Epithelial cell of proximal tubule (primary cell): ENCODE data around the gene BRIP1. TPM values are rescaled to one million over a fixed set of nuclear protein-coding genes. Genes with fewer than 3 reads are reported as not detected.
"Not testable (repeated sequence)": the region's sequence is repeated elsewhere in the genome, so short reads cannot be mapped to it uniquely, and the experiment has no call there.

Source experiments
- DNase-seq: peaks from one replicate; pipeline ENCODE4 v3.0.0-alpha.2; 2011; ENCODE audit warnings: low read depth
- H3K4me3 ChIP-seq: 2 replicates; pipeline ENCODE4 v1.5.1; 2011; ENCODE audit warnings: low read depth, mild to moderate bottlenecking, low read length
- CTCF ChIP-seq: conservative IDR thresholded peaks from 2 replicates; pipeline ENCODE4 v1.5.1; 2012; ENCODE audit warnings: low read depth, mild to moderate bottlenecking, low read length
- total RNA-seq: library from RNA; depleted of rRNA; stranded (reverse); fragments of >200 nt; gene quantifications from 2 replicates; pipeline ENCODE4 v1.2.3, GENCODE V29; 2015

BRIP1 gene
- total RNA-seq, 1 donor from 2014 or later, result 12.6 TPM

- DNase-seq, result no peak
- H3K4me3 ChIP-seq, result no peak overlapping the region
- TF ChIP-seq CTCF, result no peak
These were observed 88.0 kb downstream of the BRIP1 start for GRCh38 chr17:61775364-61775763.

DNA sequence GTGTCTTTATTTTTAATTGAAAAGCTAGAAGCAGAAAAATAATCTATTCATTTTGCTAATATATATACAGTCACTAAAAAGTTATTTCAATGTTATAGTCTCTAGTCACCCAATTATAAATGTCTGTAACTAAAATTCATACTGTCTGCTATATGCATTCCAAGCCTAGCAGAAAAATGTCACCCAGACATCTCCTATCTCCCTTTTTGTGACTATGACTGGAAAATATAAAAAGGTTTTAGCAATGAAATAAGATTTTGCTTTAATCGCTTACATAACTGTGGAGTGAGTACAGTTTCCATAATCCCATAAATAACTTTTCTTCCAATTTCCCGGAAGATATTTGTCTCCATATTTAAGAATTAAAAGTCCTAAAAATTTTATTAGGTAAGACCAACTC, 88.6 kb downstream of the BRIP1 start:
- DNase-seq, result no peak
- TF ChIP-seq CTCF, result no peak
- no peak overlapping the region for H3K4me3 ChIP-seq

GRCh38 chr17:61774087-61774486, 89.2 kb downstream of the BRIP1 start:
- H3K4me3 ChIP-seq, DNase-seq: not testable (repeated sequence)

GRCh38 chr17:61770752-61771533, 92.4 kb downstream of the BRIP1 start:
- no peak for DNase-seq
- no peak for TF ChIP-seq CTCF
- H3K4me3 ChIP-seq, result no peak overlapping the region

- no peak overlapping the region for H3K4me3 ChIP-seq
- no peak for TF ChIP-seq CTCF
- no peak for DNase-seq
These were observed 93.3 kb downstream of the BRIP1 start for GRCh38 chr17:61770043-61770442.

- H3K4me3 ChIP-seq, result no peak overlapping the region
- no peak for TF ChIP-seq CTCF
- DNase-seq, result no peak
These were observed 94.9 kb downstream of the BRIP1 start for GRCh38 chr17:61768405-61768804.

DNA sequence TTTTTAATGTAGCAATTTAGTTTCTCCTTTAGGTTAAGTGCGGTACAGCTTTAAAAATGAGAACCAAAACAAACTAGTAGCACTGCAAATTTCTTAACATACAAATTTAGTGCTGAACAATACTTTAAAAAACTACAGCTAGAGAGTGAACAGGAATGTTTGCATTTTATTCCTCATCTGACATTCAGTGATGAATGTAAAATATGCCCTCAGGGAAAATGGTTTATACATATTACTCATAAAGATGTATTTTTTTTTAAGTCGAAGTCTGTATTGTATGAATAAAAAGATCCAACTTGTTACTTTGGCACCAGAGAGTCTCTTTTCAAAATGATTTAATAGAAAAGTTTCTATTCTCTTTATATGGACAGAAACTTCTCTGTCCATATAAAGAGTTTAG, 96.8 kb downstream of the BRIP1 start:
- H3K4me3 ChIP-seq, result no peak overlapping the region
- TF ChIP-seq CTCF, result no peak
- no peak for DNase-seq
